GM18861 (cell line): ENCODE data around the gene SHOC2.

Experiments
- ATAC-seq: cut with Tn5 transposase; IDR thresholded peaks from one replicate; pipeline ENCODE4 v1.9.1; 2021; ENCODE audit not compliant: unreplicated experiment

Gene SHOC2

GRCh38 chr10:110919349-110919931, at the start of gene SHOC2:
TSS of gene SHOC2 (plus strand) at chr10:110919604. CDS start at chr10:110964359, 44,755 bp downstream.
- ATAC-seq, result peak; percentile 2

DNA sequence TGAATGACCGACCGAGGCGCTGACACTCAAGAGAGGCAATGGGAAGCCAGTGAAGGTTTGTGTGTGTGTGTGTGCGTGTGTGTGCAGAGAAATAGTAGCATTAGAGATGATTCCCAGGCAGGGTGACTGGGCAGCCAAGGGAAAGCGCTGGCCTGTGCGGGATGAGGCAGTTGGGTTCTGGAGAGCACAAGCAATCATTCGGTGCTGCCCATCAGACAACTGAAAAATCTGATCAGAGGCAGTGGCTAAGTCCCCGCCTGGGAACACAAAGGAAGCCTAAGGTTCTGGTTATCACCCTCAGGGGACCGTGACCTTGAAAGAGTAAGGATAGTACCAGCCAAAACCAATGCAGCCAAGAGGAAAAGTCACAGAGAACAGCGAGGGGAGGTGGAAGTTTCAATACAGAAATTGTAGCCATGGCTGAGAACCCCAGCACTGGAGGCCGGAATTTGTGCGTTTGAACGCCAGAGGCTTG, 48.5 kb upstream of the SHOC2 start:
- ATAC-seq, result no peak

DNA sequence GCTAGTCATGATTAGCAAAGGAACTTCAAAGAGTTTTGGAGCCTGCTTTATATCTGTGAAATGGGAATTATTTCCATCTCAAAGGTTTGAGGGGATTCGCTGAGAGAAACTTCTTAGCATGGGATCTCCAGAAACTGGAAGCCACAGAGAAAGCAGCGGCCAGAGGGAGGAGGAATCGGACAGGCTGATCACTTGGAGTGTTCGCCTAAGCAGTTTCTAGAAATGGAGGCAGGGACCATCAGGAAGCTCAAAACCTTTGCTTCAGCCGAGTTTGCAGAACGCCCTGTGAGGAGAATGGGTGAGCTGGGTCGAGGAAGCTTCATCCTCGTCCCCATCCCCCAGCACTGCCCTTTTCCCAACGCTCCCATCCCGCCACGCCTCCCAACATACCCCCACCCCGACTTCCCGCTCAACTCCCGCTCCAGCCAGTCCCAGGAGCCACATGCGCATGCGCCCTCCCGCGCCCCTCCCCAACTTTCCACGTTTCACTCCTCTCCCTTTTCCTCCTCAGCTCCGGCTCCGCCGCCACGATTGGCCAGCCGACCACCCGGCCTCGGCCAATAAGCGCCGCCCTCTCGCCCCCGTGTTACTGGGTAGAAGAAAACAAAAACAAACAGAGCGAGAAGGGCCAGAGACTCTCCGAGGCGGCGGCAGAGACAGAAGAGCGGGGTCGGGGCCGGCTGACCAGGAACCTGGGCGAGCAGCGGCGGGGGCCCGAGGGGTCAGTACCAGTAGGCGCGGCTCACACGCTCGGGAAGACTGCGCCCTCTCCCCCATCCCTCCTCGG, 47.9 kb upstream of the SHOC2 start, which contains the start of gene PDCD4:
Gene PDCD4 (plus strand): TSS at position 631 of the 787 bp plus-strand sequence. CDS start 4,100 bp downstream, outside the sequence.
- ATAC-seq, result peak; percentile 67

GRCh38 chr10:110872145-110872983, 47.0 kb upstream of the SHOC2 start:
- no peak for ATAC-seq

GRCh38 chr10:110872984-110873923, 46.1 kb upstream of the SHOC2 start:
- no peak for ATAC-seq

- ATAC-seq, result no peak
Measured at GRCh38 chr10:110873951-110874350, 45.5 kb upstream of the SHOC2 start.

- no peak for ATAC-seq
Measured at GRCh38 chr10:110876000-110876399, 43.4 kb upstream of the SHOC2 start.

- no peak for ATAC-seq
Measured at GRCh38 chr10:110876788-110877187, 42.6 kb upstream of the SHOC2 start.

DNA sequence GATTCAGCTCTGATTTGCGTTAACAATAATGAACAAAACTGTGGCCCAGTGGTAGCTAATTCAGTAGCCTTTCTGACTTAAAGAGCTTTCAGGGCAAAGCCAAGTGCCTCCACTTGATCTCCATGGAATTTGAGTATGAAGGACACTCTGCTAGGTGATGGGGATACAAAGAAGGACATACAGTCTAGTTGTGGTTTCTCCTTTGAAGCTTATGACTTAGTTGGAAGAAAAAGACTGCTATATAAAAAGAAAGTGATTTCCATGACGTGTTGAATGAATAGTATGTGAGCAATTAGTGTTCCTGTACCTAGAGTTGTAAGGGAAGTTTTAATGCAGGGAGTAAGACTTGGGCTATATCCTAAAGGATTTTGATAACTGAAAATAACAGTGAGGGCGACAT, 39.4 kb upstream of the SHOC2 start:
- ATAC-seq, result no peak

GRCh38 chr10:110881247-110881646, 38.2 kb upstream of the SHOC2 start:
- ATAC-seq, result no peak

DNA sequence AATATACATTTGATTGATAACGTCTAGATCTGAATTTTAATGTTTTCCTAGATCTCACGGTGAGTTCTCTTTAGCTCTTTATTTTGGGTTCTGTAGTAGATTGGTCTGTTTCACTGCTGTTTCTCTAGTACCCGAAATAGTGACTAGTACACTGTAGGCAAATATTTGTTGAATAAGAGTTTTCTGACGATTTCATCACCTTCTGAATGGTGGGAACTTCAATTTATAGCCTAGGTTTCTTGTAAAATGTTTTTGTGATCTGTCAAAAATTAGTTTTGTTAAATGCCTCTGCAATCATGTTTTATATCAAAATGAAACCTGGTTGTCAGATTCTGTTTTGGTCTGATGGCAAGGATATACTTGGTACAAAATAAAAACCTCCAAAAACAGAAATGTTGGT, 37.5 kb upstream of the SHOC2 start:
- no peak for ATAC-seq

- no peak for ATAC-seq
Measured at GRCh38 chr10:110883924-110884323, 35.5 kb upstream of the SHOC2 start.

DNA sequence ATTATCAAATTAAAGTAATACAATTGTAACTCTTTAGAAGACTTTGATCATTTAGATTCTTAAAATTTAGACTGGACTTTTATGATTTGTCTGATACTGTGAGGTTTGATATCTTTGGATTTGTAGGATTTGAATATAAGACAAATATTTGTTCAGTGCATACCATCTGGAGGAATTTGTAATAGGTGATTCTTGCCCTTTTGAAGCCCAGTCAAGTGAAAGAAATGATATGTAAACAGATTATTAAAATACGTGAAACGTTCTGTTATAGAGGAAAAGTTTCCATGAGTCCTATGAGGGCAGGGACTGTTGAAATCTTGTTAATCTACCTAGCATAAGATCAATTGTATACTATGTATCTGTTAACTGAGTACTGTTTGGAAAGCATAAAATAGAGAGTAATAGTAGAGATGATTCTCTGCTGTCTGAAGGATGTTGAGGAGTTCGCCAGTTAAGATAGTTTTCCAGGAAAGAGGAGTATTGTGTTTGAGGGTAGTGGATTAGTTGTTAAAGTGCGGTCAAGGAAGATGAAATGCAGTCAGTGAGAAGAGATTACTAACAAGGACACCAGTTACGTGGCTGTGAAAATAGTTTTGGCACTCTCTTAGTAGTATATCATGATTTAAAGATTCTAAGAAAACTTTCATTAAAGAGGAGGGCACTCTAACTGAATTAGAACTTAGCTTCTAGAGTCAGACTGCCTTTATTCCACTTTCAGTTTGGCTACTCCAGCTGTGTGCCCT, 33.3 kb upstream of the SHOC2 start:
- no peak for ATAC-seq

- ATAC-seq, result no peak
Measured at GRCh38 chr10:110887560-110887959, 31.8 kb upstream of the SHOC2 start.

DNA sequence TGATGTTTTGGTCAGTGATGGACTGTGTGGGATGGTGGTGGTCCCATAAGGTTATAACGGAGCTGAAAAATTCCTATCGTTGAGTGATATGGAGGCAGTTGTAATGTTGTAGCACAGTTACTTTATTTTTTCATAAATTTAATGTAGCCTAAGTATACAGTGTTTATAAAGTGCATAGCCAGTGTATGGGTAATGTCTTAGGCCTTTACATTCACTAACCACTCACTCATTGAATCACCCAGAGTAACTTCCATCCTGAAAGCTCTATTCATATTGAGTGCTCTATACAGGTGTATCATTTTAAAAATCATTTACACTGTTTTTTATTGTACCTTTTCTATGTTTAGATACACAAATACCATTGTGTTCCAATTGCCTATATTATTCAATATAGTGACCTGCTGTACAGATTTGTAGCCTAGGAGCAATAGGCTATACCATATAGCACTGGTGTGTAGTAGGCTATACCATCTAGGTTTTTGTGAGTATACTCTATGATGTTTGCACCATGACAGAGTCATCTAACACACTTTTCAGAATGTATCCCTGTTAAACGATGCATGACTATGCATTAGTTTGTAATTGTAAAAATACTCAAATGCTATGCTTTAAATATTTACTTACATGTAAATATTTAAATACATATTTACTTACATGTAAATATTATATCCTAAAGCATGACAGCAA, 26.7 kb upstream of the SHOC2 start:
- no peak for ATAC-seq

- peak; percentile 70 for ATAC-seq
Measured at GRCh38 chr10:110893559-110894179, 25.7 kb upstream of the SHOC2 start.

- no peak for ATAC-seq
Measured at GRCh38 chr10:110897184-110897583, 22.2 kb upstream of the SHOC2 start.

DNA sequence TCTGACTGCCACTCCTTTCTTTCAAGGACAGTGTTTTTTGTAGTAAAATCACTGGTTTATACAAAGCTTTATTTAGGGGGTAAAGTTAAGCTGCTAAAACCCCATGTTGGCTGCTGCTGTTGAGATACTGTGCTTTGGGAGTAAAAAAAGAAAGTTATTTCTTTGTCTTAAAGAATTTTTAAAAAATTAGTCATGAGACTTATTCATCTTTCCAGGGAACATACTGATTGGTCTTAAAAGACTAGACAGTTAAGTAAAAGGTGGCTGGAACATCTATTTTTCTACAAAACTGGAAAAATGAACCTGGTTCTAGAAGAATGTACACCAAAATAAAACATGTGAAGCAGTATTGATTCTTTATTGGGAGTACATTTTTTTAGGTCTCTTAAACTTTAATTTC, 21.0 kb upstream of the SHOC2 start:
- no peak for ATAC-seq

DNA sequence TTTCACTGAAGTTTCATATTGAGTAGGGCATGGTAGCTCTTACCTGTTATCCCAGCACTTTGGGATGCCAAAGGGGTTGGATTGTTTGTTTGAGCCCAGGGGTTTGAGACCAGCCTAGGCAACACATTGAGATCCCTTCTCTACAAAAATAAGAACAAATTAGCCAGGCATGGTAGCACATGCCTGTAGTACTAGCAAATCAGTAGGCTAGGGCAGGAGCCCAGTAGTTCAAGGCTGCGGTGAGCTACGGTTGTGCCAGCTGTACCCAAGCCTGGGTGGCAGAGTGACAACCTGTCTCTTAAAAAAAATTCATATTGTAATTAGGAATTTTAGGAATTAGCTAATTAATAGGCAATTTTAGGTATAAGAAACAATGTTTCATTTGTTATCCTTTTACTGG, 18.4 kb upstream of the SHOC2 start:
- no peak for ATAC-seq
